ENCODE data around the gene TRAF4.
"Not testable (repeated sequence)": the region's sequence is repeated elsewhere in the genome, so short reads cannot be mapped to it uniquely, and the experiment has no call there.

The TRAF4 gene

DNA sequence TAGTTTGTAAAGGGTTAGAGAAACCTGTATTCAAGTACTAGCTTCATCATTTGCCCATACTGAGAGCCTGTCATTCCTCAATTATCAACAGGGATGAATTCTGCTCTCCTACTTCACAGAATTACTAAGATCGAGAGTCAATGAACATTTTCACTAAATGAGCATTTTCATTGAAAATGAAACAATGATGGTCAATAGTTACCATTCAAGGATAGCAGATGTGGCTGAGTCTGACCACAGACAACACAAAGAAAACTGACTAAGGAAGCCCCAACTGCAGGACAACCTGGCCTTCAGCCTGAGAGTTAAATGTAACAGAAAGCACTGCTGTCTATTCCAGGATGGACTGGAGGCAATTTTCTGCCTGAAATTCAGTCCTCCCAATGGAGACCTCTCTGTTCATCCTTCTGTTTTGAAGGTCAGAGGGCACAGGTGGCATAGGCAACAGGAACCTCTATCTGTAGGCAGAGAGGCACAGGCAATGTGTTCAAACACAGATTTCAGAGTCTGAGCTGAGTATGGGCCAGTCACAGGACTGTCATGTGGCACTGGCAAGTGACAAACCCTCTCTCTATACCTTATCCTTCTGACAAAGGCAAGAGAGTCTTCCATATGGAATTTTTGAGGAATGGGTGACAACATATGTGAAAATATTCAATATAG is 19.5 kb downstream of the TRAF4 start:
- H3K9me3 ChIP-seq (ENCODE audit: control insufficient read depth in 2 of 2, low read length in 2 of 2): no peaks in the 10 kb centered on the region
- no peak overlapping the region for H3K4me3 ChIP-seq (ENCODE audit: low read length in 2 of 2)
- H3K4me1 ChIP-seq (ENCODE audit: control insufficient read depth in 2 of 2, insufficient read depth in 2 of 2, low read length in 2 of 2): peaks cover 3% of the 10 kb centered on the region in 2 donors
- no peak overlapping the region for H3K27ac ChIP-seq (ENCODE audit: low read depth in 2 of 2, low read length in 2 of 2)
- peaks cover 37 to 40% of the 10 kb centered on the region in 2 donors for H3K36me3 ChIP-seq (ENCODE audit: control insufficient read depth in 2 of 2, insufficient read depth in 2 of 2, low read length in 2 of 2)
- H3K27me3 ChIP-seq (ENCODE audit: control insufficient read depth in 2 of 2, insufficient read depth in 2 of 2, low read length in 2 of 2): no peaks in the 10 kb centered on the region
- no peak overlapping the region for H3K9ac ChIP-seq (ENCODE audit: low read depth in 1 of 2, low read length in 2 of 2)

DNA sequence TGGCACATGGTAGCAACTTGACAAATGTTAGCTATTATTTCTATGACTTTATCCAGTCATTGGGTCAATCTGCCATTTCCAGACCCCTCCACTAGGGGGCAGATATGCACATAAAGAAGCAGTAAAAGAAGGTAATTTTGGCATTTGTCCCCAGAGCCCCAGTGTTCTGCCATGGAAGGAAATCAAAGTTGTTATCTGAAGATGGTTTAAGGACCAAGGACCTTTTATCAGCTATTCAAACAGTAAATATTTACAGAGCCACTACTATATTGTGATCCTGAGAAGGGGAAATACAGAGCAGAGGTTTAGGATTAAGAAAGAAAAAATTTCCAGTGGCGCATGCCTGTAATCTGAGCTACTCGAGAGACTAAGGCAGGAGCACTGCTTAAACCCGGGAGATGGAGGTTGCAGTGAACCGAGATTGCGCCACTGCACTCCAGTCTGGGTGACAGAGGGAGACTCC is 20.0 kb downstream of the TRAF4 start:
- H3K27ac ChIP-seq (ENCODE audit: low read depth in 2 of 2, low read length in 2 of 2): no peak overlapping the region
- H3K4me3 ChIP-seq (ENCODE audit: low read length in 2 of 2): no peak overlapping the region
- no peak overlapping the region for H3K9ac ChIP-seq (ENCODE audit: low read depth in 1 of 2, low read length in 2 of 2)
- peaks cover 31 to 34% of the 10 kb centered on the region in 2 donors for H3K36me3 ChIP-seq (ENCODE audit: control insufficient read depth in 2 of 2, insufficient read depth in 2 of 2, low read length in 2 of 2)
- H3K27me3 ChIP-seq (ENCODE audit: control insufficient read depth in 2 of 2, insufficient read depth in 2 of 2, low read length in 2 of 2): no peaks in the 10 kb centered on the region
- H3K9me3 ChIP-seq (ENCODE audit: control insufficient read depth in 2 of 2, low read length in 2 of 2): no peaks in the 10 kb centered on the region
- peaks cover 3% of the 10 kb centered on the region in 2 donors for H3K4me1 ChIP-seq (ENCODE audit: control insufficient read depth in 2 of 2, insufficient read depth in 2 of 2, low read length in 2 of 2)

DNA sequence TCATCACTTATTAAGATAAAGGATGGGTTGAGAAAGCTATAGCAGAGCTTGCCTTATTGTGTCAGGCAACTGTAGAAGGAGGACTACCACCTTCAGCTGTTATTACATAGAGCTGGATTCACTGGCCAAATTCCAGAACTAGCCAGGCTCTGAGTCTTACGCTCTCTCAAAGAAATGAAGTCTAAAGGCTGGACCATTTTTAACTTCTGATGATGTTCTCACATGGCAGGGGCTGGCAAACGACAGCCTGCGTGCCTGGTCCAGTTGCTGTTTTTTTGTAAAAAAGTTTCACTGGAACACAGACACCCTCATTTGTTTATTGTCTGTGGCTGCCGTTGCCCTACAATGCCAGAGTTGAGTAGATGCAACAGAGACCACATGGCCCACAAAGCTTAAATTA is 21.2 kb downstream of the TRAF4 start:
- Histone ChIP-seq H3K9me3 (ENCODE audit: control insufficient read depth in 2 of 2, low read length in 2 of 2) (no peaks in the 10 kb centered on the region), H3K9ac (ENCODE audit: low read depth in 1 of 2, low read length in 2 of 2) (no peak overlapping the region), H3K4me3 (ENCODE audit: low read length in 2 of 2) (no peak overlapping the region), H3K36me3 (ENCODE audit: control insufficient read depth in 2 of 2, insufficient read depth in 2 of 2, low read length in 2 of 2) (peaks cover 19 to 25% of the 10 kb centered on the region in 2 donors), H3K4me1 (ENCODE audit: control insufficient read depth in 2 of 2, insufficient read depth in 2 of 2, low read length in 2 of 2) (peaks cover 3% of the 10 kb centered on the region in 2 donors), H3K27ac (ENCODE audit: low read depth in 2 of 2, low read length in 2 of 2) (no peak overlapping the region), H3K27me3 (ENCODE audit: control insufficient read depth in 2 of 2, insufficient read depth in 2 of 2, low read length in 2 of 2) (no peaks in the 10 kb centered on the region)

GRCh38 chr17:28773736-28774135 is 29.9 kb downstream of the TRAF4 start:
- Histone ChIP-seq H3K9me3 (ENCODE audit: control insufficient read depth in 2 of 2, low read length in 2 of 2) (no peaks in the 10 kb centered on the region), H3K36me3 (ENCODE audit: control insufficient read depth in 2 of 2, insufficient read depth in 2 of 2, low read length in 2 of 2) (peaks cover 0 to 5% of the 10 kb centered on the region in 2 donors), H3K4me1 (ENCODE audit: control insufficient read depth in 2 of 2, insufficient read depth in 2 of 2, low read length in 2 of 2) (no peaks in the 10 kb centered on the region), H3K4me3 (ENCODE audit: low read length in 2 of 2) (no peak overlapping the region), H3K9ac (ENCODE audit: low read depth in 1 of 2, low read length in 2 of 2) (no peak overlapping the region), H3K27ac (ENCODE audit: low read depth in 2 of 2, low read length in 2 of 2) (no peak overlapping the region), H3K27me3 (ENCODE audit: control insufficient read depth in 2 of 2, insufficient read depth in 2 of 2, low read length in 2 of 2) (no peaks in the 10 kb centered on the region)

GRCh38 chr17:28774206-28774605 is 30.4 kb downstream of the TRAF4 start:
- Histone ChIP-seq H3K4me1 (ENCODE audit: control insufficient read depth in 2 of 2, insufficient read depth in 2 of 2, low read length in 2 of 2) (no peaks in the 10 kb centered on the region), H3K36me3 (ENCODE audit: control insufficient read depth in 2 of 2, insufficient read depth in 2 of 2, low read length in 2 of 2) (peaks cover 0 to 5% of the 10 kb centered on the region in 2 donors), H3K4me3 (ENCODE audit: low read length in 2 of 2) (no peak overlapping the region), H3K27me3 (ENCODE audit: control insufficient read depth in 2 of 2, insufficient read depth in 2 of 2, low read length in 2 of 2) (no peaks in the 10 kb centered on the region), H3K9me3 (ENCODE audit: control insufficient read depth in 2 of 2, low read length in 2 of 2) (no peaks in the 10 kb centered on the region), H3K27ac (ENCODE audit: low read depth in 2 of 2, low read length in 2 of 2) (no peak overlapping the region), H3K9ac (ENCODE audit: low read depth in 1 of 2, low read length in 2 of 2) (no peak overlapping the region)

- H3K27ac ChIP-seq (ENCODE audit: low read depth in 2 of 2, low read length in 2 of 2): no peak overlapping the region
- no peaks in the 10 kb centered on the region for H3K9me3 ChIP-seq (ENCODE audit: control insufficient read depth in 2 of 2, low read length in 2 of 2)
- H3K4me1 ChIP-seq (ENCODE audit: control insufficient read depth in 2 of 2, insufficient read depth in 2 of 2, low read length in 2 of 2): no peaks in the 10 kb centered on the region
- H3K4me3 ChIP-seq (ENCODE audit: low read length in 2 of 2): no peak overlapping the region
- H3K9ac ChIP-seq (ENCODE audit: low read depth in 1 of 2, low read length in 2 of 2): no peak overlapping the region
- no peaks in the 10 kb centered on the region for H3K27me3 ChIP-seq (ENCODE audit: control insufficient read depth in 2 of 2, insufficient read depth in 2 of 2, low read length in 2 of 2)
- peaks cover 0 to 10% of the 10 kb centered on the region in 2 donors for H3K36me3 ChIP-seq (ENCODE audit: control insufficient read depth in 2 of 2, insufficient read depth in 2 of 2, low read length in 2 of 2)
Observed at GRCh38 chr17:28777178-28777577, 33.4 kb downstream of the TRAF4 start.

DNA sequence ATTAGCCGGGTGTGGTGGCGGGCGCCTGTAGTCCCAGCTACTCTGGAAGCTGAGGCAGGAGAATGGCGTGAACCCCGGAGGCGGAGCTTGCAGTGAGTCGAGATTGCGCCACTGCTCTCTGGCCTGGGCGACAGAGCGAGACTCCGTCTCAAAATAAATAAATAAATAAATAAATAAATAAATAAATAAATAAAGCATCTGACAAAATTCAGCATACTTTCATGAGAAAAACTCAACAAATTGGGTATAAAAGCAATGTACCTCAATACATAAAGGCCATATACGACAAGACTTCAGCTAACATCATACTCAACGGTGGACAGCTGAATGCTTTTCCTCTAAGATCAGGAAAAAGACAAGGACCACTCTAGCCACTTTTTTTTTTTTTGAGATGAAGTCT is 35.8 kb downstream of the TRAF4 start:
- H3K36me3 ChIP-seq (ENCODE audit: control insufficient read depth in 2 of 2, insufficient read depth in 2 of 2, low read length in 2 of 2); H3K27me3 ChIP-seq (ENCODE audit: control insufficient read depth in 2 of 2, insufficient read depth in 2 of 2, low read length in 2 of 2); H3K4me1 ChIP-seq (ENCODE audit: control insufficient read depth in 2 of 2, insufficient read depth in 2 of 2, low read length in 2 of 2); H3K9ac ChIP-seq (ENCODE audit: low read depth in 1 of 2, low read length in 2 of 2); H3K27ac ChIP-seq (ENCODE audit: low read depth in 2 of 2, low read length in 2 of 2); H3K9me3 ChIP-seq (ENCODE audit: control insufficient read depth in 2 of 2, low read length in 2 of 2); H3K4me3 ChIP-seq (ENCODE audit: low read length in 2 of 2): not testable (repeated sequence)

GRCh38 chr17:28783161-28783560 is 39.4 kb downstream of the TRAF4 start:
- no peak overlapping the region for H3K27ac ChIP-seq (ENCODE audit: low read depth in 2 of 2, low read length in 2 of 2)
- no peaks in the 10 kb centered on the region for H3K27me3 ChIP-seq (ENCODE audit: control insufficient read depth in 2 of 2, insufficient read depth in 2 of 2, low read length in 2 of 2)
- H3K9me3 ChIP-seq (ENCODE audit: control insufficient read depth in 2 of 2, low read length in 2 of 2): no peaks in the 10 kb centered on the region
- peaks cover 0 to 7% of the 10 kb centered on the region in 2 donors for H3K36me3 ChIP-seq (ENCODE audit: control insufficient read depth in 2 of 2, insufficient read depth in 2 of 2, low read length in 2 of 2)
- no peaks in the 10 kb centered on the region for H3K4me1 ChIP-seq (ENCODE audit: control insufficient read depth in 2 of 2, insufficient read depth in 2 of 2, low read length in 2 of 2)
- no peak overlapping the region for H3K4me3 ChIP-seq (ENCODE audit: low read length in 2 of 2)
- H3K9ac ChIP-seq (ENCODE audit: low read depth in 1 of 2, low read length in 2 of 2): no peak overlapping the region

DNA sequence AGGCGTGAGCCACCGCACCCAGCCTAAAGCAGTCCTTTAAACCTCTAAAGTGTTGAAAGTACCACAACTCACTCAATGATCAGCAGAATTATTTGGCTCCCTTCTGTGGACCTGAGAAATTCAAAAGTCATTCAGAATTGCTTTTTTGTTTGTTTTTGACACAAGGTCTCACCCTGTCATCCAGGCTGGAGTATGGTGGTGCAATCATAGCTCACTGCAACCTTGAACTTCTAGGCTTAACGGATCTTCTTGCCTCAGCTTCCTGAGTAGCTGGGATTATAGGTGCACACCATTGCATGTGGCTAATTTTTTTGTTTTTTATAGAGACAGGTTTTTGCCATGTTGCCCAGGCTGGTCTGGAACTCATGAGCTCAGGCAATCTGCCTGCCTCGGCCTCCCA is 44.3 kb downstream of the TRAF4 start:
- H3K4me1 ChIP-seq (ENCODE audit: control insufficient read depth in 2 of 2, insufficient read depth in 2 of 2, low read length in 2 of 2): no peaks in the 10 kb centered on the region
- no peaks in the 10 kb centered on the region for H3K9me3 ChIP-seq (ENCODE audit: control insufficient read depth in 2 of 2, low read length in 2 of 2)

GRCh38 chr17:28792877-28793661 is 49.3 kb downstream of the TRAF4 start:
- Histone ChIP-seq H3K9me3 (ENCODE audit: control insufficient read depth in 2 of 2, low read length in 2 of 2) (no peaks in the 10 kb centered on the region), H3K36me3 (ENCODE audit: control insufficient read depth in 2 of 2, insufficient read depth in 2 of 2, low read length in 2 of 2) (peaks cover 0 to 5% of the 10 kb centered on the region in 2 donors), H3K27me3 (ENCODE audit: control insufficient read depth in 2 of 2, insufficient read depth in 2 of 2, low read length in 2 of 2) (no peaks in the 10 kb centered on the region), H3K9ac (ENCODE audit: low read depth in 1 of 2, low read length in 2 of 2) (no peak overlapping the region), H3K4me1 (ENCODE audit: control insufficient read depth in 2 of 2, insufficient read depth in 2 of 2, low read length in 2 of 2) (peaks cover 0 to 4% of the 10 kb centered on the region in 2 donors), H3K27ac (ENCODE audit: low read depth in 2 of 2, low read length in 2 of 2) (no peak overlapping the region), H3K4me3 (ENCODE audit: low read length in 2 of 2) (no peak overlapping the region)

More for the DNA sequence above, 44.3 kb downstream of the TRAF4 start:
- no peak overlapping the region for H3K9ac ChIP-seq (ENCODE audit: low read depth in 1 of 2, low read length in 2 of 2)
- H3K4me3 ChIP-seq (ENCODE audit: low read length in 2 of 2): no peak overlapping the region
- no peak overlapping the region for H3K27ac ChIP-seq (ENCODE audit: low read depth in 2 of 2, low read length in 2 of 2)
- peaks cover 0 to 5% of the 10 kb centered on the region in 2 donors for H3K36me3 ChIP-seq (ENCODE audit: control insufficient read depth in 2 of 2, insufficient read depth in 2 of 2, low read length in 2 of 2)
- no peaks in the 10 kb centered on the region for H3K27me3 ChIP-seq (ENCODE audit: control insufficient read depth in 2 of 2, insufficient read depth in 2 of 2, low read length in 2 of 2)

Measured in mucosa of rectum (tissue), 2 donors.